ENCODE data around the gene NTM.

Gene NTM

GRCh38 chr11:131840545-131840944 lies 470.1 kb downstream of the NTM start:
- DNase-seq = no peak

DNA sequence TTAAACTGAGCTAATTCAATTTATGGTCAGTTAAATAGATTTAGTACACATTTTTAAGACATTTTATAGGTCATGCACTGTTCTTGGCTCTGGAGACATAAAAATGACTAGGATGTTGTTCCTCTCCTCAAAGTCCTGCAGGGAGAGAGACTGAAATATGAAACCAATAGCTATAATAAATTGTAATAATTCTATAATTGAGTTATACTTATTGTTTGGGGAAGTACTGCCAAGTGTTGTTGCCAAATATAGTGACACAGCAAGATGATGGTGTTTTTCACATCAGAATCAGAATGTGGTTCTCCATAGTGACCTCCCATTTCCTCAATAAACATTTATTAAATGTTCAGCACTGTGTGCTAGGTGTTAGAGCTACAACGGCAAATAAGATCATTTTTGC lies 470.6 kb downstream of the NTM start:
- no peak for DNase-seq

GRCh38 chr11:131841925-131842635 lies 471.7 kb downstream of the NTM start:
- DNase-seq = no peak

- DNase-seq = no peak
Measured at GRCh38 chr11:131845255-131845654, 474.8 kb downstream of the NTM start.

- no peak for DNase-seq
Measured at GRCh38 chr11:131849485-131849884, 479.1 kb downstream of the NTM start.

- no peak for DNase-seq
Measured at GRCh38 chr11:131850507-131850906, 480.1 kb downstream of the NTM start.

DNA sequence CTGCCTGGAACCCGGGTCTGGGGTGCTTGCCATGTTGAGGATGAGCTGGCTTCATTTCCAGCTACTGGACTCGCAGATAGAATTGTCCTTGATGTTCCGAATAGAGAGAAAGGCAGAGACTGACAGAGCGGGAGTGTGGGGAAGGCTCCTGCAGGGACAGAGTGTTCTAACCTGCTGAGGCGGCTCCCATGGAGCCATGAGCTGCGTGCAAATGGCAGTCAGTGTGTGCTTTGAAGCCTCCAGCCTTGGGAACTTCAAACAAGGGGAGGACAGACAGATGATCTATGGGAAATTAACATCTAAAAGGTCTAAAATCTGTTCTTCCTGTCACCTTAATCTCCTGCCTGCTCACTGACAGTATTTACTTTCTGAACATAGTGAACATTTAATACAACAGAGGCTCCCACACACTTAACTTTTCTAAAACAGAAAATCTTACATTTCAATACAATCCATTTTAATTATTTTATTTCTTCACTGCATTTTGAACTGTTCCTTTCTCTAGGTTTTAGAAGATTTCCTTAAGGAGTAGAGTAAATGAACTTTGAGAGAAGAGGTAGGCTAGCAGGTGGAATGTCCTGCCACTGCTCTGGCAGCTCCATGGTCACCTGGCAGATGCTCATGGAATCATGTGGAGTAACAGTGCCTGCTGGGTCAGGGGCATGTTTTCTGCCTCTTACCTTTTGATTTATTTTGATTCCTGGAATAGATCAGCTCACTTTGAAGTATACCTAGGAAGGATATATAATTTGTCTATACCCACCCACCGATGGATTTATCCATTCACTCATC lies 481.7 kb downstream of the NTM start:
- DNase-seq = no peak

- no peak for DNase-seq
Measured at GRCh38 chr11:131852757-131853156, 482.3 kb downstream of the NTM start.

- DNase-seq = no peak
Measured at GRCh38 chr11:131854391-131854790, 484.0 kb downstream of the NTM start.

- no peak for DNase-seq
Measured at GRCh38 chr11:131855320-131855719, 484.9 kb downstream of the NTM start.

- no peak for DNase-seq
Measured at GRCh38 chr11:131857246-131857645, 486.8 kb downstream of the NTM start.

GRCh38 chr11:131858505-131858904 lies 488.1 kb downstream of the NTM start:
- DNase-seq = no peak

DNA sequence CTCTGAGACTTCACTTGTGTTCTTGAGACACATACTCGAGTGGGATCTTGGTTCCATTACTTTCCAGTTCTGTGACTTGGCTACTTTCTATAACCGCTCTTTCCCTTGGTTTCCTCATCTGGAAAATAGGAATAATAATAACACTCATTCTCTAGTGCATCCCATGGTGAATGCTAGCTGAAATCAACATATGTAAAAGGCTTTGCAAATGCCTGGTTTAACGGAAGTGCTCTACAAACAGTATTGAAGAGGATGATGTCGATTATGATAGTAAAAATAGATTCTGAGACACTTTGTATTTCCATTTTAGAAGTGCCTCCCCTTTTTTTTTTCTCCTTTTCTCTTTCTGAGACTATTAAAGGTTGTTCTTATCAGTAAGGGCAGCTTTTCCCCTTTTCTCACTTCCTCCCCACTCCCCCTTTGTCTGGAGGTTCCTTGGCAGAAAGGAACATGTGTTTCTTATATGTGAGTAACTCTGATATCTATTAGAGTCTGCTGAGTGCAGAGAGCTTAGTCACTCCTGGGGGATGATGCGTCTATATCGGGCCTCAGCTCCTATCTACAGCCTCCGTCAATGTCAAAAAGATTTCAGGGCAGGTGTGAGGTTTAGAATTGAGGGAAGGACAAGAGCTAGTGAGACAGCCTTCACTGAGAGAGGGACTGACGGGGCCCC lies 489.3 kb downstream of the NTM start:
- DNase-seq = no peak

- DNase-seq = no peak
Measured at GRCh38 chr11:131864228-131864627, 493.8 kb downstream of the NTM start.

DNA sequence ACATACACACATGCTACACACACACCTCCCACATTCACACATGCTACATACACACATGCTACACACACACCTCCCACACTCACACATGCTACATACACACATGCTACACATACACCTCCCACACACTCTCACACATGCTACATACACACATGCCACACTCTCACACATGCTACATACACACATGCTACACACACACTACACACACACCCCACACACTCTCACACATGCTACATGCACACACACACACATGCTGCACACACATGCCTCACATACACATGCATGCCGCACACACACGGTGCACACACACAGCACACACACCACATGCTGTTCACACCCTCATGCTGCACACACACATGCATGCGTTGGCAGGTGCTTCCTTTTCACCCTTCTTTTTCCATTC lies 495.4 kb downstream of the NTM start:
- no peak for DNase-seq

GRCh38 chr11:131866535-131867400 lies 496.4 kb downstream of the NTM start:
- no peak for DNase-seq

DNA sequence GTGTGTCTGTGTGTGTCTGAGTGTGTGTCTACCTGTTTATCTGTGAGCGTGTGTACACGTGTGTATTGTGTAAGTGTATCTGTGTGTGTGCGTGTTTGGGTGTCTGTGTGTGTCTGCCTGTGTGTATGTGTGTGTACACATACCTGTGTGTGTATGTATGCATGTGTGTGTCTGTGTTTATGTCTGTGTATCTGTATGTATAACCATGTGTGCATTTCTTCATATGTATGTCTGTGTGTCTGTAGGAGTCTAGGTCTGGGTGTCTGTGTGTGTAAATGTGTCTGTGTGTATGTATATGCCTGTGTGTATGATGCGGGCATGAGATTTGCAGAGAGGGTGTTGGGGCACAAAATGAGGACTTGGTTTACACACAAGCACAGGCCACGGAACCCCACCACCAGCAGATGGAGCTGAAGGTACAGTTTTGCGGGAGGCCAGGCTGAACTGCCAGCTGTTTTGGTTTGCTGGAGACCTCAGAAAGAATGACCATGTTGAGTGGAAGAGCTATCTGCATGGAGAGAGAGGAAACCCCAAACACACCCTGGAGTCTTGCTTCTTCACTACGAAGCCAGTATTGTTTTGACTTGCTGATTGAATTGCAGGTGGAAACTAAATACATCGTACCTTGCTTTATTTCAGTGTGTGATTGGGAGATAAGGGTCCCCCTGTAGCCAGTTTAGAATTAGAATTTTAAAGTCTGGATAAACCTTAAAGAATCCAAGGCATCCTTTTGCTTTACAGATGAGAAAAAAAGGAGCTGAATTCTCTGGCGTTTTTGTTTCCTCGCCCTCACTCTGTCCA lies 497.2 kb downstream of the NTM start:
- DNase-seq = peak; percentile 9 to 16

DNA sequence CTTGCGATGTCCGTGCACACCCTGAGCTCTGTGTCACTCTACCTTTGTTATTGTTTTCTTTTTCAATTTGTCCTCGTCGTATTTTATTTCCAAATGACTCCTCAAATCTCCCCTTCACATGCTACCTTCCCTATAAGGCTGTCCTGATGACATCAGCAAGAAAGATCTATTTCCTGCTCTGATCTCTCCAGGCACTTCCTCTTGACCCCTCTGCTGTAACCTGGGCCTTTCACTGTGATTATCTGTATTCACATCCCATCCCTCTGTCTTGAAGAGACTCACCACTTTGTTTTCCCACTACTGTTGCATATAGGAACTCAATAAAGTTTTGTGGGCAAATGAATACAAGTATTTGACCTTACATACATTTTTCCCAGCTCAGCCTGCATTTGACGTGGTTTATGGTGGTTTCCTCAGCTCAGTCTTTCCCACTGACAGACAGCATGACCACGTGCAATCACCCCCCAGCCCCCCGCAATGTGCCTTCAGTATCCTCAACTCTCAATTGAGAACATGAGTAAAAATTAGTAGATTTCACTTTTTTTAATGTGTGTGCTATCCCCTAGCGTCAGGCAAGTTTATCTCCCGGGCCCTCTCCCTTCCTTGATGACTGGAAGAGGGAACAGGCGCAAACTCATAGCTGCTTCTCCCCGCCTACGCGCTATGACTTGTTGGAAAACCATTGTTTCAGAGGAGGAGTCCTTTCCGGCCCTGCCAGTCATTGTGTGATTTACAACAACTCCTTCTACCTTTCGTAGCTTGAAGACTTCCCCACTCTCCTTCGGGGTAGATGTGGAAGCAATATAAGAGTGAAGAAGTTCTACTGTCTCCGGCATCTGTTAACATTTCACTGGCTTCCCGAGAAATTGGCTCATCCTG lies 498.5 kb downstream of the NTM start:
- DNase-seq = no peak

DNA sequence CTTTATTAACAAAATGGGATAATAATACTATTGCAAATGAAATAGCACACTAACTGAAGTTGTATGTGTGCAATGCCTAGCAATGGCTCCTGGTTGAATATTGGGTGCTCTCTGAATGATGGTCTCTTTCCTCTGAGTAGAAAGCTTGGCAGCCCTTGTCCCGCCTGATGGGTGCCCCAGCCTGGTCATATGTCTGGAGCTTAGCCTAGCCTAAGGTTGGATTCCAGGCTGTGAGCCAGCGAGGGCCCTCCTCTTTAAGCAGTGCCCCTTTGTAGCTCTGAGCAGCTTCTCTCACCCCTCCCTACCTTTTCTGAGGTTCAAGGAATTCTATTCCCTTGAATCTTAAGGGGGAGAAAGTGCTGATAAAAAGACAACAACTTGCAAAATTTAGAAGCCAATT lies 499.9 kb downstream of the NTM start:
- no peak for DNase-seq

DNA sequence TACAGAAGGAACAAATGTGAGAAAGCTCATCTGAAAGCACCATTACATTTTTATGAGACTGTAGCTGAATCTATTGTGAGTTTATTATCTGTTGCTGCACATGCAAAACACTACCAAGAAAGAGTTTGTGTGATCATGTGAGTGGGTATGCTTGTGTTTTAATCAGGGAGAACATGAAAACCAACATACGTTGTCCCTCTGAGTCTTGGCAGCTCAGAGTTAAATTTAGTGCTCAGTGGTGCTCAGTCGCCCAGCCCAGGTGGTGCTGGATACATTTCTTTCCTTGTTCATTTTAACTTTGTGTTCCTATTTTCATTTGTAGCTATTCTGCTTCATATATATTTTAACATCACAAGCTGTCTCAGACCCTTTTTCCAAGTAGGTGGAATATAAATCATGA lies 500.6 kb downstream of the NTM start:
- no peak for DNase-seq

GRCh38 chr11:131874070-131874469 lies 503.7 kb downstream of the NTM start:
- DNase-seq = no peak

All from AML-193 (cell line).